ENCODE results near the gene KIAA0232.

KIAA0232 gene

GRCh38 chr4:6847178-6847577 is 64.7 kb downstream of the KIAA0232 start:
- no peak for DNase-seq (ENCODE audit: low spot score)

- no peak for DNase-seq (ENCODE audit: low spot score)
These were observed 66.3 kb downstream of the KIAA0232 start for GRCh38 chr4:6848717-6849305.

- no peak for DNase-seq (ENCODE audit: low spot score)
These were observed 67.2 kb downstream of the KIAA0232 start for GRCh38 chr4:6849691-6850090.

GRCh38 chr4:6851431-6851830 is 68.9 kb downstream of the KIAA0232 start:
- no peak for DNase-seq (ENCODE audit: low spot score)

GRCh38 chr4:6851962-6852361 is 69.4 kb downstream of the KIAA0232 start:
- DNase-seq (ENCODE audit: low spot score): no peak

- DNase-seq (ENCODE audit: low spot score): no peak
These were observed 70.1 kb downstream of the KIAA0232 start for GRCh38 chr4:6852582-6852981.

GRCh38 chr4:6854098-6854744 is 71.7 kb downstream of the KIAA0232 start:
- no peak for DNase-seq (ENCODE audit: low spot score)

GRCh38 chr4:6855692-6856297 is 73.3 kb downstream of the KIAA0232 start:
- peak; percentile 82 for DNase-seq (ENCODE audit: low spot score)

- DNase-seq (ENCODE audit: low spot score): no peak
These were observed 73.9 kb downstream of the KIAA0232 start for GRCh38 chr4:6856391-6856790.

GRCh38 chr4:6857009-6857882 is 74.7 kb downstream of the KIAA0232 start:
- DNase-seq (ENCODE audit: low spot score): no peak

- DNase-seq (ENCODE audit: low spot score): no peak
These were observed 76.5 kb downstream of the KIAA0232 start for GRCh38 chr4:6858997-6859396.

- DNase-seq (ENCODE audit: low spot score): no peak
These were observed 77.0 kb downstream of the KIAA0232 start for GRCh38 chr4:6859543-6859942.

- DNase-seq (ENCODE audit: low spot score): no peak
These were observed 85.9 kb downstream of the KIAA0232 start for GRCh38 chr4:6868386-6868785.

GRCh38 chr4:6869944-6870343 is 87.4 kb downstream of the KIAA0232 start:
- DNase-seq (ENCODE audit: low spot score): no peak

GRCh38 chr4:6873291-6873690 is 90.8 kb downstream of the KIAA0232 start:
- DNase-seq (ENCODE audit: low spot score): no peak

- peak; percentile 75 for DNase-seq (ENCODE audit: low spot score)
These were observed 91.4 kb downstream of the KIAA0232 start for GRCh38 chr4:6873792-6874461.

GRCh38 chr4:6874981-6875380 is 92.5 kb downstream of the KIAA0232 start:
- DNase-seq (ENCODE audit: low spot score): no peak

GRCh38 chr4:6875431-6875831 is 92.9 kb downstream of the KIAA0232 start:
- no peak for DNase-seq (ENCODE audit: low spot score)

GRCh38 chr4:6876440-6876839 is 93.9 kb downstream of the KIAA0232 start:
- no peak for DNase-seq (ENCODE audit: low spot score)

- DNase-seq (ENCODE audit: low spot score): no peak
These were observed 94.5 kb downstream of the KIAA0232 start for GRCh38 chr4:6877067-6877466.

- DNase-seq (ENCODE audit: low spot score): no peak
These were observed 96.0 kb downstream of the KIAA0232 start for GRCh38 chr4:6878451-6879059.

- no peak for DNase-seq (ENCODE audit: low spot score)
These were observed 98.2 kb downstream of the KIAA0232 start for GRCh38 chr4:6880691-6881090.

Measured in activated CD4-positive, alpha-beta T cell treated with anti-CD3 and anti-CD28 coated beads, Interleukin-2, Interleukin-4, amounts not matched to agents 100 ng/mL and 50 ng/mL, durations not matched to agents 16 hours and 8 hours (primary cell).